Peyer's patch (tissue), 4 donors: ENCODE measurements around the gene UVRAG. TPM values are rescaled to one million over a fixed set of nuclear protein-coding genes. Genes with fewer than 3 reads are reported as not detected.
A peak's percentile ranks its signal among the peaks of the same experiment; 100 is the strongest.

ENCODE experiments used
- DNase-seq, 3 donors: peaks; one replicate each; pipeline ENCODE4 v3.0.0-alpha.2; 2017 to 2019
- H3K27ac ChIP-seq, 4 donors: fragments of 200-600 bp; sonication (generic); one replicate each; pipeline ENCODE4 v1.5.1; 2016 to 2019
- H3K27me3 ChIP-seq, 2 donors: fragments of 200-600 bp; sonication (generic); one replicate each; pipeline ENCODE4 v1.5.1; 2019
- H3K36me3 ChIP-seq, 3 donors: fragments of 200-600 bp; sonication (generic); one replicate each; pipeline ENCODE4 v1.5.1; 2016 to 2019
- H3K4me1 ChIP-seq, 4 donors: fragments of 200-600 bp; sonication (generic); one replicate each; pipeline ENCODE4 v1.5.1; 2016 to 2019
- H3K4me3 ChIP-seq, 4 donors: fragments of 200-600 bp; sonication (generic); 1 replicate in 3 of 4; 2 replicates in 1 of 4; pipeline ENCODE4 v1.5.1; 2016 to 2019; ENCODE audit warnings: mild to moderate bottlenecking in 1 of 4
- H3K9me3 ChIP-seq, 4 donors: fragments of 200-600 bp; sonication (generic); one replicate each; pipeline ENCODE4 v1.5.1; 2016 to 2019; ENCODE audit warnings: mild to moderate bottlenecking in 1 of 4
- POLR2A ChIP-seq, 2 donors: fragments of 450-650 bp; IDR thresholded peaks; one replicate each; pipeline ENCODE4 v1.5.1; 2017; ENCODE audit warnings: antibody characterized with exemption in 2 of 2, mild to moderate bottlenecking in 2 of 2, moderate library complexity in 2 of 2
- total RNA-seq, 4 donors: library from RNA; depleted of rRNA; stranded (reverse); fragments of >200 nt; gene quantifications; one replicate each; pipeline ENCODE4 v1.1.0, GENCODE V29; 2016
- TF ChIP-seq, protein P1 (sequence below), 6 experiments: fragments of 450-650 bp in 4 of 6; fragments of 200-600 bp in 2 of 6; sonication (generic) in 1 of 6; IDR thresholded peaks; one replicate each; pipeline ENCODE4 v1.5.1; 2017 to 2019; ENCODE audit warnings: antibody characterized with exemption in 6 of 6, mild to moderate bottlenecking in 3 of 6, moderate library complexity in 1 of 6

Gene UVRAG
- total RNA-seq: 10 to 100 TPM; 13.8 to 64.4 (median 22.1) TPM

DNA sequence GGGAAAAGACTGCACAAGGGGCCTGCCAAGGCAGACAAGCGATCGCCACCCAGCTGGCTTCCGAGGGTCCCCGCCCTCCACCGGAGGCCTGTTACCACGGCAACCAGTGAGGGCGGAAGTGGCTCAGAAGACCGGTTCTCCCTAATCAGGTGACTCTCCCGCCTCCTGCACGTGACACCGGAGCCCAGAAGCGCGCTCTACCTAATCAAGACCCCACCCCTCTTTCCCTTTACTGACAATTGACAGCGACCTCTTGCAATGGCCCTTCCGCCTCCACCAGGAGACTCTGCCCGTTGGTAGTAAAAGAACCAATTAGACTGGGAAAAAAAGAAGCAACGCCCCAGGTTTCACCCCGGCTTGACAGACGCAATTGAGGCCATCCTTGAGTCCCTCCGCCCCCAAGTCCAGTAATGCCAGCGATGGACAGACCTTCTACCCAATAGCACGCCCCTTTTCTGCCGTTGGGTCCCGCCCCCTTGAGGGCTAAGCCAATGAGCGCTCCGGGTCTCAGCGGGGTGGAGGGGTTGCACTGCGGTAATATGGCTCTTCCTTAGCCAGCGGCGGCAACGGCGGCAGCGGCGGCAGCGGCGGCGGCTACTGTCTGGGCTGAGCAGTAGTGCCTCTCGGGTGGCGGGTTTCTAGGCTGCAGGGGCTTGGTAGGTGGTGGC, at the start of gene UVRAG:
Gene UVRAG (plus strand): TSS at position 534 of the 668 bp plus-strand sequence. CDS start 198 bp downstream, outside the sequence.
- no peaks in the 10 kb centered on the region for H3K36me3 ChIP-seq
- TF ChIP-seq, protein P1, sequence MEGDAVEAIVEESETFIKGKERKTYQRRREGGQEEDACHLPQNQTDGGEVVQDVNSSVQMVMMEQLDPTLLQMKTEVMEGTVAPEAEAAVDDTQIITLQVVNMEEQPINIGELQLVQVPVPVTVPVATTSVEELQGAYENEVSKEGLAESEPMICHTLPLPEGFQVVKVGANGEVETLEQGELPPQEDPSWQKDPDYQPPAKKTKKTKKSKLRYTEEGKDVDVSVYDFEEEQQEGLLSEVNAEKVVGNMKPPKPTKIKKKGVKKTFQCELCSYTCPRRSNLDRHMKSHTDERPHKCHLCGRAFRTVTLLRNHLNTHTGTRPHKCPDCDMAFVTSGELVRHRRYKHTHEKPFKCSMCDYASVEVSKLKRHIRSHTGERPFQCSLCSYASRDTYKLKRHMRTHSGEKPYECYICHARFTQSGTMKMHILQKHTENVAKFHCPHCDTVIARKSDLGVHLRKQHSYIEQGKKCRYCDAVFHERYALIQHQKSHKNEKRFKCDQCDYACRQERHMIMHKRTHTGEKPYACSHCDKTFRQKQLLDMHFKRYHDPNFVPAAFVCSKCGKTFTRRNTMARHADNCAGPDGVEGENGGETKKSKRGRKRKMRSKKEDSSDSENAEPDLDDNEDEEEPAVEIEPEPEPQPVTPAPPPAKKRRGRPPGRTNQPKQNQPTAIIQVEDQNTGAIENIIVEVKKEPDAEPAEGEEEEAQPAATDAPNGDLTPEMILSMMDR (IDR thresholded peaks at IDR 0.05): peak in 4 of 6 experiments; percentile 12 to 44 (median 38)
- peak; percentile 78 to 90 for TF ChIP-seq POLR2A (IDR thresholded peaks at IDR 0.05)
- peak; percentile 97 to 99 (median 99) for DNase-seq
- no peaks in the 10 kb centered on the region for H3K9me3 ChIP-seq
- H3K27ac ChIP-seq: peak within 1 kb of the TSS; percentile 94 to 99 (median 96)
- H3K27me3 ChIP-seq: no peaks in the 10 kb centered on the region
- H3K4me3 ChIP-seq: peak within 1 kb of the TSS; percentile 86 to 98 (median 96)
- peaks cover 0 to 19% (median 9%) of the 10 kb centered on the region in 4 donors for H3K4me1 ChIP-seq

DNA sequence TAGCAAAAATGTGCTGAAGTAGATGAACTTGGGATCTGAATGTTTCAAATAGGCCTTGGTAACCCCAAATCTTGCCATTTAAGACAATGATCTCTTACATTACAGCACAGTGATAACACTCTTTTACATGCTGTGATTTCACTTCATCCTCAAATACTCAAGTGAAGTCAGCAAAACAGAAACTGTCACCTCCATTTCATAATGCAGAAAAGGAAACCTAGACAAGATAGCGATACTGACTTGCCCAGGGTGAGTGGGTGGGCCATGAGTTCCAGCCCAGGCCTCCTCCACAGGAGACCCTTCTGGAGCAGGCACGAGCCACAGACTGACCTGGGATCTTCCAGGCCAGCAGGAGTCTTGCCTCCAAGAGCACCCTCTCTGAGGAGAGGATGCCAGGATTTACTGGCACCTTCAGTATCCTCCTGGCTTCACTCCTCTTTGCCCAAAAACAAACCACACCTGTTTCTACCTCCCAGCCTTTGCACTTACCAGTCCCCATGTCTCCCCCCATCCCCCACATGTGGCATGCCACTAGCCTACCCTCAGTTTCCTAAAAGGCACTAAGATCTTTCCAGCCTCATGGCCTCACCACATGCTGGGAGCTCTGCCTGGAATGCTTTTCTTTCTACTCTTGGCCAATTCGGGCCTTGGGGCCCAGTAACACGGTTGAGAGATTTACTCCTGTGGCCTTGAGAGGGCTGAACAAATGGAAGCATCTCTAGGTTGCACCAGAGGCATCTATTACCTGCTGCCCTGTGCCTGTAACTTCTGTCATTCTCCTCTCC, 48.4 kb upstream of the UVRAG start:
- no peak overlapping the region for H3K4me3 ChIP-seq

DNA sequence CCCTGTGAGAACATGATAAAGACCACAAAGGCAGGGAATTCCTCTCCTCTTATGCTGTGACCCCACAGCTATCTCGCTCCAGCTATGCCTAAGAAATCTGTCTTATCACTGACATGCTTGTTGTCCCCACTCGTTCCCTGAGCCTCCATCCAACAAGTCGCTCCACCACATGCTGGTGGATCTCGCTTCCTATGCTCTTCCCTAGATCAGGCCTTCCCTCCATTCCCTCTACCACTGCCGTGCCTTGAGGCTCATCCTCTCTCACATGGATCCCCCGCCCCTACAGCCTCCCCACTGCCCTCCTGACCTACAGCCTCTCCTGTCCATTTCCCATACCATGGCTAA, 47.8 kb upstream of the UVRAG start:
- Histone ChIP-seq H3K27me3 (no peaks in the 10 kb centered on the region), H3K9me3 (no peaks in the 10 kb centered on the region), H3K36me3 (no peaks in the 10 kb centered on the region), H3K27ac (no peak overlapping the region), H3K4me1 (peaks cover 0 to 14% (median 7%) of the 10 kb centered on the region in 4 donors), H3K4me3 (no peak overlapping the region)
- TF ChIP-seq POLR2A (IDR thresholded peaks at IDR 0.05): no peak
- DNase-seq: no peak

More for the DNA sequence above, 48.4 kb upstream of the UVRAG start:
- DNase-seq: no peak
- Histone ChIP-seq H3K27ac (no peak overlapping the region), H3K9me3 (no peaks in the 10 kb centered on the region), H3K4me1 (peaks cover 0 to 14% (median 7%) of the 10 kb centered on the region in 4 donors), H3K27me3 (no peaks in the 10 kb centered on the region), H3K36me3 (no peaks in the 10 kb centered on the region)
- no peak for TF ChIP-seq POLR2A (IDR thresholded peaks at IDR 0.05)
- TF ChIP-seq, protein P1 (IDR thresholded peaks at IDR 0.05): no peak

DNA sequence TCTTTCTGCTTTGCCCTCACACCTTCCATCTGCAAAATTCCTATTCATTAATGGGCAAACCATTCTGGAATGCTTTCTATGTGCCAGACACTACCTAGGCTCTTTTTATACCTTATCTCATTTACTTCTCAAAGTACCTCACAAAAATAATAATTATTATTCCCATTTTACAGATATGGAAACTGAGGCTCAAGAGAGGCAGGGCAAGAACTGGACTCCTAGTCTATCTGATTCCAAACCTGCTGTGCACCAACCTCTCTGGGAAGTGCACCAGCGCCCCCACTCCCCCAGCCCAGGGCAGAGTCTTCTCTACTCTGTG, 47.3 kb upstream of the UVRAG start:
- H3K4me1 ChIP-seq: peaks cover 0 to 14% (median 7%) of the 10 kb centered on the region in 4 donors
- H3K27me3 ChIP-seq: no peaks in the 10 kb centered on the region
- H3K27ac ChIP-seq: peak overlapping the region in 1 of 4 donors; percentile 66
- no peak for DNase-seq
- no peak for TF ChIP-seq POLR2A (IDR thresholded peaks at IDR 0.05)
- TF ChIP-seq, protein P1 (IDR thresholded peaks at IDR 0.05): no peak
- H3K36me3 ChIP-seq: no peaks in the 10 kb centered on the region
- no peaks in the 10 kb centered on the region for H3K9me3 ChIP-seq
- H3K4me3 ChIP-seq: peak overlapping the region in 2 of 4 donors; percentile 47 to 65

DNA sequence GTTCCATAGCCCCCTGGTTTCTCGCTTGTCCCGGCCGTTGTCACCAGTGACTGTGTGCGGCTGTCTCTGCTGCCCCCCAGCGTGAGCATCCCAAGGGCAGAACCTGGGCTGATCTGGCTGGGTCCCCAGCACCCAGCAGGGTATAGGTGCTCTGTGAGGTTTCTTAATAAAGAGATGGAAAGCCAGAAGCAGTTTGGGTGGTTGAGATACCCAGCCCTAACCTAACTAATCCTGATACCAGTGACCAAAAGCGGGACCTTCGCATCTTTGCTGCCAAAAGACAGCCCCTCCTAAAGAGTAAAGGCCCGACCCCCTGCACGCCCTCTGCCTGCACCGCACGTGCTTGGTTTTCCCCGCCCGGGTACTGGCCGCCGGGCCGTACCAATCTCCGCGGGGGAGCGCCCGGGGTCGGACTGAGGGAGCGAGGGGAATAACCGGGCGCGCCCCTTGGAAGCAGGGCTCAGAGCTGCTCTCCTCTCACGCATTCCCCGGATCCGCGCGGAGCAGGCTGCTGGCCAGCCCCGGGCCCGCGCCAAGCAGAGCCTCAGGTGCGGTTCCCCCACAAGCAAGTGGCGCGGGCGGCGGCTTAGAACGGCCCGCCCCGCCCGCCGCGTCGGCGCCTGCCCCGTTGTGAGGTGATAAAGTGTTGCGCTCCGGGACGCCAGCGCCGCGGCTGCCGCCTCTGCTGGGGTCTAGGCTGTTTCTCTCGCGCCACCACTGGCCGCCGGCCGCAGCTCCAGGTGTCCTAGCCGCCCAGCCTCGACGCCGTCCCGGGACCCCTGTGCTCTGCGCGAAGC, 46.7 kb upstream of the UVRAG start, which contains the start of gene DGAT2:
Gene DGAT2 (plus strand): TSS at position 667 of the 797 bp plus-strand sequence. CDS start 214 bp downstream, outside the sequence.
- Histone ChIP-seq H3K27me3 (no peaks in the 10 kb centered on the region), H3K4me1 (peaks cover 0 to 14% (median 10%) of the 10 kb centered on the region in 4 donors), H3K4me3 (peak within 1 kb of the TSS; percentile 29 to 65 (median 52)), H3K9me3 (no peaks in the 10 kb centered on the region), H3K27ac (peak within 1 kb of the TSS in 2 of 4 donors; percentile 15 to 66), H3K36me3 (no peaks in the 10 kb centered on the region)
- TF ChIP-seq, protein P1 (IDR thresholded peaks at IDR 0.05): peak in 3 of 6 experiments; percentile 22 to 46 (median 32)
- peak in 1 of 2 donors; percentile 26 for TF ChIP-seq POLR2A (IDR thresholded peaks at IDR 0.05)
- peak; percentile 75 to 89 (median 88) for DNase-seq
